MCF 10A (cell line): ENCODE results near the gene DTHD1. TPM values are rescaled to one million over a fixed set of nuclear protein-coding genes. Genes with fewer than 3 reads are reported as not detected.

Source experiments
- BruUV-seq: library from RNA; stranded (reverse); fragments of 400-500 nt; replicated peaks from 2 replicates; lab custom pipeline; 2021; lab: Mats Ljungman, UMichigan
- CTCF ChIA-PET: fragments of 300-600 bp; sonication (Branson Sonifier 250); formaldehyde crosslinking; extraction: SDS; loops from one replicate; lab custom pipeline; 2021; ENCODE audit warnings: antibody characterized with exemption, inconsistent platforms; lab: Yijun Ruan, JAX
- POLR2A ChIA-PET: fragments of 300-600, 350-650 bp; sonication (Branson Sonifier 250); formaldehyde crosslinking; extraction: SDS; loops from one replicate; lab custom pipeline; 2020; ENCODE audit warnings: antibody characterized with exemption, inconsistent platforms; lab: Yijun Ruan, JAX
- DNase-seq: peaks from one replicate; pipeline ENCODE4 v3.0.0-alpha.2; 2018; ENCODE audit not compliant: unreplicated experiment
- H3K27ac Mint-ChIP-seq: one replicate; pipeline ENCODE4 v1.8.0; 2022; ENCODE audit warnings: mild to moderate bottlenecking, low read depth, mixed read lengths; ENCODE audit not compliant: unreplicated experiment
- H3K27me3 Mint-ChIP-seq: one replicate; pipeline ENCODE4 v1.8.0; 2022; ENCODE audit warnings: mixed read lengths; ENCODE audit not compliant: insufficient read depth, unreplicated experiment
- H3K36me3 Mint-ChIP-seq: one replicate; pipeline ENCODE4 v1.8.0; 2022; ENCODE audit warnings: mild to moderate bottlenecking, moderate library complexity, mixed read lengths; ENCODE audit not compliant: insufficient read depth, unreplicated experiment
- H3K4me1 Mint-ChIP-seq: one replicate; pipeline ENCODE4 v1.8.0; 2022; ENCODE audit warnings: mixed read lengths; ENCODE audit not compliant: insufficient read depth, unreplicated experiment
- H3K4me3 Mint-ChIP-seq: one replicate; pipeline ENCODE4 v1.8.0; 2022; ENCODE audit warnings: mild to moderate bottlenecking, moderate library complexity, mixed read lengths; ENCODE audit not compliant: unreplicated experiment
- H3K9me3 Mint-ChIP-seq: one replicate; pipeline ENCODE4 v1.8.0; 2022; ENCODE audit warnings: mixed read lengths; ENCODE audit not compliant: unreplicated experiment
- CTCF ChIP-seq: fragments of 200-600 bp; IDR thresholded peaks from one replicate; pipeline ENCODE4 v1.8.0; 2022; ENCODE audit warnings: antibody characterized with exemption, mild to moderate bottlenecking; ENCODE audit not compliant: unreplicated experiment
- intact Hi-C: fragments of 100-400 bp; cut with micrococcal nuclease; formaldehyde crosslinking; loops from 2 replicates; pipeline ENCODE4 v1.14.1; 2022
- total RNA-seq: library from RNA; stranded (reverse); gene quantifications from 2 replicates; pipeline ENCODE4 v1.2.3, GENCODE V29; 2022

Gene DTHD1
- total RNA-seq, 1 experiment from 2014 or later = not detected

GRCh38 chr4:36283912-36284465 is 2.6 kb downstream of the DTHD1 start:
- Mint-ChIP-seq H3K27ac (no peak overlapping the region), H3K27me3 (no peaks in the 10 kb centered on the region), H3K4me3 (no peak overlapping the region), H3K36me3 (no peaks in the 10 kb centered on the region), H3K4me1 (peaks cover 39% of the 10 kb centered on the region), H3K9me3 (no peaks in the 10 kb centered on the region)
- ChIA-PET POLR2A (no interaction called here), CTCF (no interaction called here)
- no peak for DNase-seq
- no peak for TF ChIP-seq CTCF
- no TSS peak for BruUV-seq
- intact Hi-C loops = no loop called here

GRCh38 chr4:36285784-36286480 is 4.5 kb downstream of the DTHD1 start:
- no peaks in the 10 kb centered on the region for H3K36me3 Mint-ChIP-seq
- H3K27me3 Mint-ChIP-seq = no peaks in the 10 kb centered on the region
- intact Hi-C loops = no loop called here
- TF ChIP-seq CTCF = no peak
- ChIA-PET CTCF (interaction anchor here (1.0 kb wide), 1 partner anchor 41 kb away, joined by 4 read pairs; the partner anchor contains the start of gene ARAP2), POLR2A (interaction anchor here (0.5 to 2.6 kb wide), 2 partner anchors 38 to 42 kb away, joined by 3 to 12 read pairs; partner anchors contain the start of gene ARAP2)
- peak overlapping the region; percentile 64 for H3K27ac Mint-ChIP-seq
- DNase-seq = peak; percentile 53
- no peaks in the 10 kb centered on the region for H3K9me3 Mint-ChIP-seq
- H3K4me1 Mint-ChIP-seq = peaks cover 22% of the 10 kb centered on the region
- H3K4me3 Mint-ChIP-seq = no peak overlapping the region
- no TSS peak for BruUV-seq

- POLR2A ChIA-PET = interaction anchor here (2.6 kb wide), 1 partner anchor 43 kb away, joined by 12 read pairs; the partner anchor contains the start of gene ARAP2
- peak overlapping the region; percentile 64 for H3K27ac Mint-ChIP-seq
- H3K9me3 Mint-ChIP-seq = no peaks in the 10 kb centered on the region
- no peak for TF ChIP-seq CTCF
- peaks cover 17% of the 10 kb centered on the region for H3K4me1 Mint-ChIP-seq
- H3K36me3 Mint-ChIP-seq = no peaks in the 10 kb centered on the region
- H3K27me3 Mint-ChIP-seq = no peaks in the 10 kb centered on the region
- intact Hi-C loops = no loop called here
- no peak for DNase-seq
- CTCF ChIA-PET = interaction anchor here (1.0 kb wide), 1 partner anchor 42 kb away, joined by 4 read pairs; the partner anchor contains the start of gene ARAP2
- BruUV-seq = no TSS peak
- H3K4me3 Mint-ChIP-seq = no peak overlapping the region
These were observed 5.1 kb downstream of the DTHD1 start for GRCh38 chr4:36286481-36286871.

- intact Hi-C loops = no loop called here
- BruUV-seq = no TSS peak
- Mint-ChIP-seq H3K9me3 (no peaks in the 10 kb centered on the region), H3K27ac (no peak overlapping the region), H3K27me3 (no peaks in the 10 kb centered on the region), H3K4me3 (no peak overlapping the region), H3K36me3 (no peaks in the 10 kb centered on the region), H3K4me1 (peaks cover 25% of the 10 kb centered on the region)
- ChIA-PET POLR2A (interaction anchor here (1.2 to 2.0 kb wide), 2 partner anchors 8 to 45 kb away, joined by 3 to 10 read pairs; partner anchors contain the start of gene DTHD1), CTCF (no interaction called here)
- TF ChIP-seq CTCF = no peak
- DNase-seq = no peak
These were observed 7.5 kb downstream of the DTHD1 start for GRCh38 chr4:36288731-36289426.
